Measurements from ENCODE around the gene GALNT9. TPM values are rescaled to one million over a fixed set of nuclear protein-coding genes. Genes with fewer than 3 reads are reported as not detected.

Gene GALNT9
- total and polyA plus RNA-seq, 2 donors (not counting 1 experiment from before 2014, with no cell fraction given) = 0.71 to 2.4 TPM

GRCh38 chr12:132285991-132286681 is 43.3 kb downstream of the GALNT9 start:
- no peak overlapping the region for H2AFZ ChIP-seq (ENCODE audit: insufficient read depth, low read depth, low read length, poor library complexity, severe bottlenecking)
- H3K27ac ChIP-seq (ENCODE audit: low read length in 2 of 2) = no peak overlapping the region
- H3K9me3 Mint-ChIP-seq (ENCODE audit: insufficient read depth) = no peaks in the 10 kb centered on the region
- peaks cover 25% of the 10 kb centered on the region for H3K27me3 Mint-ChIP-seq
- DNase-seq (no peak), ATAC-seq (ENCODE audit: low read depth) (no peak)
- 13% methylated on average over 36 of the region's 51 CpGs for WGBS (ENCODE audit: insufficient coverage)
- no peak for TF ChIP-seq EZH2 (IDR thresholded peaks at IDR 0.05; ENCODE audit: borderline replicate concordance, insufficient read depth, low read depth, low read length, poor library complexity, severe bottlenecking)
- TF ChIP-seq CTCF (IDR thresholded peaks at IDR 0.05) = no peak
- H3K36me3 ChIP-seq (replicated peaks in 1 of 2; ENCODE audit: control extremely low read depth in 1 of 2, control insufficient read depth in 1 of 2, extremely low read depth in 1 of 2, insufficient read depth in 2 of 2, low read length in 1 of 2) = no peaks in the 10 kb centered on the region
- H3K9me3 ChIP-seq (ENCODE audit: control extremely low read depth in 1 of 3, control insufficient read depth in 2 of 3, insufficient read depth in 1 of 3, low read length in 2 of 3) = peaks cover 0 to 30% (median 0%) of the 10 kb centered on the region in 3 donors
- no peaks in the 10 kb centered on the region for H3K79me2 ChIP-seq (ENCODE audit: control insufficient read depth, insufficient read depth, low read length)
- no peak overlapping the region for H3K4me2 ChIP-seq (replicated peaks; ENCODE audit: low read depth, low read length, poor library complexity, severe bottlenecking)
- ChIA-PET CTCF (no interaction called here), POLR2A (no interaction called here)
- H3K4me3 Mint-ChIP-seq = no peak overlapping the region
- no peak overlapping the region for H3K27ac Mint-ChIP-seq
- no peaks in the 10 kb centered on the region for H4K20me1 ChIP-seq (ENCODE audit: control insufficient read depth, insufficient read depth, low read length, poor library complexity, severe bottlenecking)
- peaks cover 9 to 13% of the 10 kb centered on the region in 2 donors for H3K4me1 ChIP-seq (ENCODE audit: control insufficient read depth in 2 of 2, insufficient read depth in 2 of 2, low read length in 2 of 2)
- H3K4me1 Mint-ChIP-seq = peaks cover 10% of the 10 kb centered on the region
- intact Hi-C loops (cut with micrococcal nuclease) = no loop called here
- no peak overlapping the region for H3K9ac ChIP-seq (ENCODE audit: low read length)
- no peak overlapping the region for H3K4me3 ChIP-seq (ENCODE audit: control extremely low read depth in 1 of 5, extremely low read depth in 1 of 5, insufficient read depth in 1 of 5, low read depth in 2 of 5, low read length in 4 of 5)
- peaks cover 0 to 41% (median 3%) of the 10 kb centered on the region in 4 experiments for H3K27me3 ChIP-seq (replicated peaks in 1 of 4; ENCODE audit: control extremely low read depth in 1 of 4, control insufficient read depth in 3 of 4, insufficient read depth in 4 of 4, low read length in 3 of 4)

Data from B cell (primary cell).